Breast epithelium (tissue), 3 donors: ENCODE results near the gene TPCN2.

Experiments used
- POLR2A ChIP-seq: fragments of 450-650 bp; IDR thresholded peaks from one replicate; pipeline ENCODE4 v1.6.1; 2016; ENCODE audit warnings: antibody characterized with exemption, mild to moderate bottlenecking, moderate library complexity
- POLR2AphosphoS5 ChIP-seq, 3 donors: sonication (generic); formaldehyde crosslinking; IDR thresholded peaks; one replicate each; pipeline ENCODE4 v1.6.1; 2017; ENCODE audit warnings: antibody characterized with exemption in 3 of 3
- TF ChIP-seq, protein P1 (sequence below), 3 donors: fragments of 450-650 bp; IDR thresholded peaks; one replicate each; pipeline ENCODE4 v1.5.1; 2016 to 2017; ENCODE audit warnings: antibody characterized with exemption in 3 of 3, mild to moderate bottlenecking in 3 of 3, moderate library complexity in 3 of 3

- TF ChIP-seq, protein P1, sequence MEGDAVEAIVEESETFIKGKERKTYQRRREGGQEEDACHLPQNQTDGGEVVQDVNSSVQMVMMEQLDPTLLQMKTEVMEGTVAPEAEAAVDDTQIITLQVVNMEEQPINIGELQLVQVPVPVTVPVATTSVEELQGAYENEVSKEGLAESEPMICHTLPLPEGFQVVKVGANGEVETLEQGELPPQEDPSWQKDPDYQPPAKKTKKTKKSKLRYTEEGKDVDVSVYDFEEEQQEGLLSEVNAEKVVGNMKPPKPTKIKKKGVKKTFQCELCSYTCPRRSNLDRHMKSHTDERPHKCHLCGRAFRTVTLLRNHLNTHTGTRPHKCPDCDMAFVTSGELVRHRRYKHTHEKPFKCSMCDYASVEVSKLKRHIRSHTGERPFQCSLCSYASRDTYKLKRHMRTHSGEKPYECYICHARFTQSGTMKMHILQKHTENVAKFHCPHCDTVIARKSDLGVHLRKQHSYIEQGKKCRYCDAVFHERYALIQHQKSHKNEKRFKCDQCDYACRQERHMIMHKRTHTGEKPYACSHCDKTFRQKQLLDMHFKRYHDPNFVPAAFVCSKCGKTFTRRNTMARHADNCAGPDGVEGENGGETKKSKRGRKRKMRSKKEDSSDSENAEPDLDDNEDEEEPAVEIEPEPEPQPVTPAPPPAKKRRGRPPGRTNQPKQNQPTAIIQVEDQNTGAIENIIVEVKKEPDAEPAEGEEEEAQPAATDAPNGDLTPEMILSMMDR (IDR thresholded peaks at IDR 0.05), result no peak
- no peak for TF ChIP-seq POLR2A
- TF ChIP-seq POLR2AphosphoS5 (IDR thresholded peaks at IDR 0.05), result no peak
These were observed 125.3 kb downstream of the TPCN2 start for GRCh38 chr11:69173925-69174581.
